HG03159 (cell line): Measurements from ENCODE around the gene CCDC15.
"Not testable (repeated sequence)": the region's sequence is repeated elsewhere in the genome, so short reads cannot be mapped to it uniquely, and the experiment has no call there.

Experiments used
- ATAC-seq: cut with Tn5 transposase; IDR thresholded peaks from one replicate; pipeline ENCODE4 v1.9.1; 2021; ENCODE audit warnings: mild to moderate bottlenecking, moderate library complexity; ENCODE audit not compliant: unreplicated experiment

CCDC15 gene

DNA sequence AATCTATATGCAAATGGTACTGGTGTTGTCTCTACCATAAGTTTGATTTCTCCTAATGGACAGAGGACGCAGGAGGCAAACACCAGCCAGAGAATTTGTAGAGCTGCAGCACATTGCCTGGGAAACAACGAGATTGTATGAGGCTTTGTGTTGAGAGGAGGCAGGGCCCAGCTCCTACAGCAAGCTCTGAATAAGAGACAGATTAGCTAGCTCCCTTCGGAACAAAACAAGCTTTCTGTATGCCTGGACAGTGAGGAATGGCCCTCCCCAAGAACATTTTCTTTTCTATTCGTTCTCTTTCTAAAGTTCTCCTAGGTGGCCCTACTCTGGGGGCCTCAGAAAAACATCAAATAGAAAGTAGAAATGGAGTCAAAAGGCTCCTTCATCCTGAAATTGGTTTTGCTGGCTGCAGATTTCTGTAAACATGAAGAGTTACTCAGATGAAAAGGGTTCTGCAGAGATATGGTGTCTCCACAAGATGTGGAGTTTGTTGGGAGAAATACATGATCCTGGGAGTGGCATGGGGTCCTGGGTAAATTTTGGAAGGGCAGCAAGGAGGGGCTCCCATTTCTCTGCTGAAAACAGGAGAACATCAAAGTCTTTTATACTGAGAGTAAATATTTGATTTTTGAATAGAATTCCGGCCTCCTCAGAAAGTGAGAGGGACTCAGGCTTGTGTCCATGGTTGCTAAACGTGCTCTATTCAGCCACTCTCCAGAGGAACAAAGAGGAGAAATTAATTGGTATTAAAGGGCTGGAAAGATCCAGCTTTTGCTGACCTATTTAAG lies 11.3 kb upstream of the CCDC15 start:
- no peak for ATAC-seq

DNA sequence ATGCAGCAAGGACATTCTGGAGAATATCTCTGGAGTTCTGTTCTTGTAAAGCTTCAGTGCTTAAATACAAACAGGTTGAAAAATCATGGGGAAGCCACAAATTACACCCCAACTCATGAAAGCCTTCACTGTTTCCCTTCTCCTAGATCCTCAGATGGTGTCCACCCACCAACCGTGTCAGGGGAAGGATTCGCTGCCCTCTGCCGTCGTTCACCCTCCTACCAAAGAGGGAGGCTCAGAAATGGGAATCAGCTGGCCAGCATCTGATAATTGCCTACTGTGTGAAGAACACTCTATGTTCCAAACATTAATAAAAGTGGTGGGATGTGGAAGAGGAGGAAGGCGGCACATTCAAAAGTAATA lies 10.8 kb upstream of the CCDC15 start:
- no peak for ATAC-seq

GRCh38 chr11:124943741-124944140 lies 10.3 kb upstream of the CCDC15 start:
- ATAC-seq: no peak

- ATAC-seq: no peak
Measured at GRCh38 chr11:124944565-124944964, 9.4 kb upstream of the CCDC15 start.

DNA sequence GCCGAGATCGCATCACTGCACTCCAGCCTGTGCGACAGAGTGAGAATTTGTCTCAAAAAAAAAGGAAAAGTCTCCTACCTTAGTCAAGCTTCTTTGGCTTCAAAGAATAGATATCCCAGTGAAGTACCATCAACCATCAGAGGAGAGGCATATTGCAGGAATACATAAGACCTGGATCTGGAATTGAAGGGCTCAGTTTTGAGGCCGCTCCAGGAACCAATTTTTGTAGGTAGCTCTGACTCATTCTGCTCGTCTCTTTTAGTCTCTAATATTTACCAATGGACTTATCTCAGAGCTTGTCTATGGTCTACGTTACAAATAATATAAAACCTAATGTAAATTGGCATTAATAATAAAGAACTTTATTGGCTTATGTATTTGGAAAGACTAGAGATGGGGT lies 8.2 kb upstream of the CCDC15 start:
- no peak for ATAC-seq

DNA sequence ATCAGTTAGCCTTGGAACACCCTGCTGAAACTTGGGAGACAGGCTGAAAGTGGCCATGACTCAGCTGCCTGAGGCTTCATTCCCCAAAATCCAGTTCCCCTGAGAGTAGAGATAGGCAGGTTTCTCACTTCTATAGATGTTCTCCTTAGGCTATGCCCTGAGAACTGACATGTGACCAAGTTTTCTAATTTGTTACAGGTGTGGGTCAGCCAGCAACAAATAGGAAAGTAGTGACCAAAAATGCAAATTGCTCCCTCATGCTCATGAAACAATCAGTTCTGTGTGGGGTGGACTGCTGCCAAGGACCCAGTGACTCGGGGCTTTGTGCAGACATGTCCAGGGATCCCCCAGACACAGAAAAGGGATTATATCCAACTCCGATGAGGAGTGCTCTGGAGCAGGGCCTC lies 7.3 kb upstream of the CCDC15 start:
- ATAC-seq: no peak

DNA sequence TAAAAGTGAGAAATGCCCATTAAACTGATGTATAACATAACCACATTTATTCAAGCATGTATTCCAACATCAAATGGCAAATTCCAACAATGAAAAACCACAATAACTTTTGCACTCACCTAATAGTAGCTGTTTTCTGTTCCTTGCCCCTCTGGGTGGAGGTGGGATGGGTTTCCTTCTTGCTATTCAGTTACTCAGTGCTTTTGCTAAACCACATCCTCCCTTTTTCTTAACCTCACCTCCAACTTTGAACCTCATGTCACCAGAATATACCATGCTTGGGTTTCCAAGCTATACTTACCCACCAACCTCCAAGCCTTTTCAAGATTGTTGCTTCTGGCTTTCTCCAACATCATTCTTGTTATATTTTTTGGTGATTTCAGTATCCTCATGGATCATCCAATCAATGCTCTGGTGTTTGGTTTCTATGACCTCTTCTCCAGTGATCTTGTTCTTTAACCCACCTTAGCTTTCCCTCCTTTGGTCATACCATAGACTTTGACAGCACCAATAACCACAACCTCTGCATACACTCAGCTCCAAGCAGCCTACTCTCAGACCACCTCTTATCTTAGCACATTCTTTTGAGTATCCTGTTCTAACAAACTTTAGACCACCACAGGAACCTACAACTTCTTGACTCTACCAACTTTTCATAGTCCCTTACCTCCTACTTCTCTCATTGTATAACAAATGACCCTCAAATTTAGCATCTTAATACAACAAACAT lies 3.2 kb upstream of the CCDC15 start:
- ATAC-seq: no peak

- no peak for ATAC-seq
Measured at GRCh38 chr11:124951341-124951740, 2.7 kb upstream of the CCDC15 start.

DNA sequence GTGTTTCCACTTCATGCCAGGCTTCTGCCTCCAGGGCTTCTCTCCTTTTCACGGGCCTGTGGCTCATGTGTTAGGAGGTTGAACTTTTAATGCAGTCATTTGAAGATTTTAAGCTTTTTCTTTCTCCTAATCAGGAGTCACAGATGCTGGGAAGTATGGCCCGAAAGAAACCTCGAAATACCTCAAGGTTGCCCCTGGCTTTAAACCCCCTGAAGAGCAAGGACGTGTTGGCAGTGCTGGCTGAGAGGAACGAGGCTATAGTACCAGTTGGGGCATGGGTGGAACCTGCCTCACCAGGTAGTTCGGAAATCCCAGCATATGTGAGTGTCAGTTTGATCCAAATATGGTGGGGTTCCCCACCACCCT lies 571 bp downstream of the CCDC15 start:
- no peak for ATAC-seq

- no peak for ATAC-seq
Measured at GRCh38 chr11:124955035-124955434, 1.0 kb downstream of the CCDC15 start.

DNA sequence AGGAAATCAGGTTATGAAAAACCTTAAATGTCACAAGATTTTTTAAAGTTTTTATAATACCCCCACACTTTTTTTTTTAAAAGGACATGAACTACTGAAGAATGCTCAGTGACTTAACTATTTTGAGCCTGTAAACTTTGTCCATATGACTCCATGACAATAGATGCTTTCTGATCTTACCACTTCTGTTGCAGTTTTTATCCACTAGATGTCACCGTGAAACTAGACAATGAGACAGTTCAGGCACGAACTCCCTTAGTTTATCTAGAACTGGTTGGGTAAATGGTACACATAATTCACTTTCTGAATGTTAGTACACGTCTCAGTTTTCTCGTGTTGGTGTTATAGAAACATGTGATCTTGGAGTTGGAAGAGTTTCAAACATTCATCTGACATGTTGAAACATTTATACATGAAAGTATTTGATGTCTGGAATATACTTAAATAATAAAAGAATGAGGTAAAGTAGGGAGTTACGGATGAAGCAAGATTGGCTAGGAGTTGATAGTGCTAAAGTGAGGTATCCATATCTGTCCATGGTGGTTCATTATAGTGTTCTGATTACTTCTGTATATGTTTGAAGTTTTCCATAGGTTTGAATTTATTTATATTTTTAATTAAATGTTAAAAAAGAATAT lies 8.1 kb downstream of the CCDC15 start:
- ATAC-seq: peak; percentile 97

GRCh38 chr11:124968197-124968596 lies 14.2 kb downstream of the CCDC15 start:
- ATAC-seq: not testable (repeated sequence)

GRCh38 chr11:124970925-124971324 lies 16.9 kb downstream of the CCDC15 start:
- no peak for ATAC-seq

GRCh38 chr11:124971810-124972209 lies 17.8 kb downstream of the CCDC15 start:
- ATAC-seq: no peak

- no peak for ATAC-seq
Measured at GRCh38 chr11:124976531-124976930, 22.5 kb downstream of the CCDC15 start.

GRCh38 chr11:124977006-124977405 lies 23.0 kb downstream of the CCDC15 start:
- ATAC-seq: no peak

DNA sequence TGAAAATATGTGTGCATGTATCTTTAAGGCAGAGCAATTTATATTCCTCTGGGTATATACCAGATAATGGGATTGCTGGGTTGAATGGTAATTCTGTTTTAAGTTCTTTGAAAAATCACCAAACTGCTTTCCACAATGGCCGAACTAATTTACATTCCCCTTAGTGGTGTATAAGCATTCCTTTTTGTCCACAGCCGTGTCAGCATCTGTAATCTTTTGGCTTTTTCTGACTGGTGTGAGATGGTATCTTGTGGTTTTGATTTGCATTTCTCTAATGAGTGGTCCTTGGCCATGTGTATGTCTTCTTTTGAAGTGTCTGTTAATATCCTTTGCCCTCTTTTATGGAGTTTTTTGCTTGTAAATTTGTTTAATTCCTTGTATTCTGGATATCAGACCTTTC lies 24.3 kb downstream of the CCDC15 start:
- ATAC-seq: no peak

DNA sequence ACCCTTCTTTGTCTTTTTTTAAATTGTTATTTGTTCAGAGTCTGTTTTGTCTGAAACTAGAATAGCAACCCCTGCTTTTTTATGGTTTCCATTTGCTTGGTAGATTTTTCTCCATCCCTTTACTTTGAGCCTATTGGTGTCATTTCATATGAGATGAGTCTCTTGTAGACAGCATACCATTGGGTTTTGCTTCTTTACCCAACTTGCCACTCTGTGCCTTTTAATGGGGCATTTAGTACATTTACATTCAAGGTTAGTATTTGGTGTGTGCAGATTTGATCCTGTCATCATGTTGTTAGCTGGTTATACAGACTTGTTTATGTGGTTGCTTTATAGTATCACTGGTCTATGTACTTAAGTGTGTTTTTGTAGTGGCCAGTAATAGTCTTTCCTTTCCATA lies 28.0 kb downstream of the CCDC15 start:
- no peak for ATAC-seq

- ATAC-seq: no peak
Measured at GRCh38 chr11:124983674-124984511, 29.9 kb downstream of the CCDC15 start.

DNA sequence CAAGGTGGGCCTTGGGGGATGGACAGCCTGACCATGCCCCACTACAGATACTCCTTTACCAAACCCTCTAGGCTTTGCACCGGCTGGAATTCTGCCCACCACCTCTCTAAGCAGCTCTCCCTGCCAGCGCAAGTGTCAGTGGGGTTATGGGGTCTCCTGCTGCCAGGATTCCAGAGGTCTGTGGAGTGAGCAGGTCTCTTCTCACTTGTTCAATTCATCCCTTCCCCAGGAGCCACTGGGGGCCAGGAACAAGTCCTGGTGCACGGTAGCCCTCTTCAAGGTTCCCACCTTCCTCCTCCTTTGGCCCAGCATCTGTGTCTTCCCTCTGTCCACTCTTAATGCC lies 30.5 kb downstream of the CCDC15 start:
- no peak for ATAC-seq

DNA sequence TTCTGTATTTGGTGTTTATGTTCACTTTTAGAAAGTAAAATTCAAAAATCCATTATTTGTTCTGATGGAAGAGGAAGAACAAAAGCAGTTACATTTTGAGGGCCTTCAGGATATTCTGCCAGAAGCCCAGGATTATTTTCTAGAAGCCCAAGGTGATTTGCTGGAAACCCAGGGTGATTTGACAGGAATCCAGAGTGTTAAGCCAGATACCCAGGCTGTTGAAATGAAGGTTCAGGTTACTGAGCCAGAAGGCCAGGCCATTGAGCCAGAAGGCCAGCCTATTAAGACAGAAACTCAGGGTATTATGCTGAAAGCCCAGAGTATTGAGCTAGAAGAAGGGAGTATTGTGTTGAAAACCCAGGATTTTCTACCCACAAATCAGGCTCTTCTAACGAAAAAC lies 33.1 kb downstream of the CCDC15 start:
- no peak for ATAC-seq
